Peyer's patch (tissue), 4 donors: Measurements from ENCODE around the gene APAF1.

Source experiments
- CTCF ChIP-seq, 6 experiments: fragments of 450-650 bp in 4 of 6; fragments of 200-600 bp in 2 of 6; sonication (generic) in 1 of 6; IDR thresholded peaks; one replicate each; pipeline ENCODE4 v1.5.1; 2017 to 2019; ENCODE audit warnings: antibody characterized with exemption in 6 of 6, mild to moderate bottlenecking in 3 of 6, moderate library complexity in 1 of 6
- POLR2A ChIP-seq, 2 donors: fragments of 450-650 bp; IDR thresholded peaks; one replicate each; pipeline ENCODE4 v1.5.1; 2017; ENCODE audit warnings: antibody characterized with exemption in 2 of 2, mild to moderate bottlenecking in 2 of 2, moderate library complexity in 2 of 2

GRCh38 chr12:98674841-98675240 lies 29.8 kb downstream of the APAF1 start:
- TF ChIP-seq CTCF (IDR thresholded peaks at IDR 0.05) (no peak), POLR2A (IDR thresholded peaks at IDR 0.05) (no peak)
